ENCODE results near the gene MYCT1. TPM values are rescaled to one million over a fixed set of nuclear protein-coding genes. Genes with fewer than 3 reads are reported as not detected.

Gene MYCT1
- total RNA-seq, 5 donors from 2014 or later (not counting 1 experiment from before 2014, with no cell fraction given) = 0.25 to 0.44 (median 0.26) TPM

DNA sequence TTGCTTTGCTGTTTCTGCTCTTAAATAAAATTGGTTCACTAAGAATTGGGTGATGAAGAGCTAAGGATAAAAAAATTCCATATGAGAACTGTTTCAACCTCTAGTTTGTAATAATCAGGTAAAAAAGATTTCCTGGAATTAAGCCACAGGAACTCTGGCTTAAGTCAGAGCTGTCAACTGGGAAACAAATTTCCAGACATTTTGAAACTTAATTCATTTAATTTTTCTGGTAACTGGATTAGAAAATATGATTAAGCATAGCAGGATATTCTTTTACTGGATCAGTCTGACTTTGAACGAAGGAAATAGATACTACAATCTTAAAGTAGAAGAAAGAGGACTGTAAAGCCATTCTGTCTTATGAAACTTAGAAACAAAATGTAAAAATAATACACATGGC is 51.6 kb downstream of the MYCT1 start:
- ATAC-seq (replicated peaks in 1 of 4) = no peak
- ChIA-PET POLR2A (no interaction called here), CTCF (no interaction called here)
- H3K4me1 ChIP-seq (ENCODE audit: control insufficient read depth in 1 of 2, extremely low read depth in 1 of 2, insufficient read depth in 2 of 2, low read length in 2 of 2) = no peaks in the 10 kb centered on the region
- Mint-ChIP-seq H3K27ac (no peak overlapping the region), H3K4me1 (no peaks in the 10 kb centered on the region), H3K36me3 (no peaks in the 10 kb centered on the region), H3K4me3 (no peak overlapping the region), H3K9me3 (no peaks in the 10 kb centered on the region), H3K27me3 (peaks cover 2 to 5% of the 10 kb centered on the region in 2 donors)
- no peaks in the 10 kb centered on the region for H3K36me3 ChIP-seq (ENCODE audit: control insufficient read depth in 2 of 2, extremely low read depth in 1 of 2, insufficient read depth in 1 of 2, low read length in 1 of 2)
- H3K27ac ChIP-seq (ENCODE audit: low read length) = no peak overlapping the region
- no peak overlapping the region for H3K4me3 ChIP-seq (ENCODE audit: control insufficient read depth in 1 of 2, extremely low read depth in 1 of 2, low read length in 1 of 2)
- no peaks in the 10 kb centered on the region for H3K9me3 ChIP-seq
- peaks cover 0 to 6% of the 10 kb centered on the region in 2 experiments for H3K27me3 ChIP-seq (replicated peaks in 1 of 2; ENCODE audit: control insufficient read depth in 2 of 2, extremely low read depth in 1 of 2, insufficient read depth in 2 of 2, low read length in 1 of 2)
- no peak for DNase-seq
- WGBS (ENCODE audit: insufficient coverage) = no CpG with 5 or more reads among the region's 1 CpG

DNA sequence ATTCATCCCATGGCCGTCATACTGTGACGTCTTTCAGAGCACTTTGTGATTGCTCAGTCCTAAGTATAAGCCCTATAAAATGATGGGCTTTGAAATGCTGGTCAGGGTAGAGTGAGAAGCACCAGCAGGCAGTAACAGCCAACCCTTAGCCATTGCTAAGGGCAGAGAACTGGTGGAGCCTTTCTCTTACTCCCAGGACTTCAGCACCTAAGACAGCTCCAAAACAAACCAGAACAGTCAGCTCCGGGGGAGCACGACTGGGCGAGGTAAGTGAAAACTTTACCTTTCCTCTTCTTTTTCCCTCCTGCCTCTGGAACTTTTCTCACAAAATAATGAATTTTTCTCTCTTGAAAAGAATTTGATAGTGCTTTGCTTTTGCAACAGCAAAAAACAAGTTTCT is 53.0 kb downstream of the MYCT1 start, which contains the start of gene VIP:
Gene VIP (plus strand): TSS at position 104 of the 400 bp plus-strand sequence. CDS start 1,381 bp downstream, outside the sequence.
- Histone ChIP-seq H3K27ac (ENCODE audit: low read length) (no peak within 1 kb of the TSS), H3K4me3 (ENCODE audit: control insufficient read depth in 1 of 2, extremely low read depth in 1 of 2, low read length in 1 of 2) (no peak within 1 kb of the TSS), H3K36me3 (ENCODE audit: control insufficient read depth in 2 of 2, extremely low read depth in 1 of 2, insufficient read depth in 1 of 2, low read length in 1 of 2) (no peaks in the 10 kb centered on the region), H3K4me1 (ENCODE audit: control insufficient read depth in 1 of 2, extremely low read depth in 1 of 2, insufficient read depth in 2 of 2, low read length in 2 of 2) (no peaks in the 10 kb centered on the region), H3K9me3 (no peaks in the 10 kb centered on the region), H3K27me3 (replicated peaks in 1 of 2; ENCODE audit: control insufficient read depth in 2 of 2, extremely low read depth in 1 of 2, insufficient read depth in 2 of 2, low read length in 1 of 2) (no peaks in the 10 kb centered on the region)
- CTCF ChIA-PET = no interaction called here
- Mint-ChIP-seq H3K9me3 (no peaks in the 10 kb centered on the region), H3K27me3 (peaks cover 0 to 5% of the 10 kb centered on the region in 2 donors), H3K4me3 (no peak within 1 kb of the TSS), H3K36me3 (no peaks in the 10 kb centered on the region), H3K27ac (no peak within 1 kb of the TSS), H3K4me1 (no peaks in the 10 kb centered on the region)
- ATAC-seq (replicated peaks in 1 of 4) = no peak
- DNase-seq = no peak
- POLR2A ChIA-PET = no interaction called here
- WGBS (ENCODE audit: insufficient coverage) = no CpG with 5 or more reads among the region's 5 CpGs

DNA sequence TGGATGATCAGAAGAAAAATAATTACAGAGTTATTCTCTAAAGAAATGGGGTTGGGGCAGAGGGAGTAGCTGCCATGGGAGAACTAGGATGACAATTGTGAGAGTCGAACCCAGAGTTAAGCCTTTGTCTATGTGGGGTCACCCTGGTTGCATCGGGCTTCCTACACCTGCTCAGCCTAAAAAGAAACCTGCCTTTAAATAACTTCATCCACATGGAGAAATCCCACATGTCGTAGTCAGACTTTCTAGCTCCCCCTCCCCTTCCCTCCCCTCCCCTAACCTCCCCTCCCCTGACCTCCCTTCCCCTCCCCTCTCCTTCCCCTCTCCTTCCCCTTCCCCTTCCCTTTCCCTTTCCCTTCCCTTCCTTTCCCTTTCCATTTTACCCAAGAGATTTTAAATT is 67.6 kb downstream of the MYCT1 start:
- ATAC-seq (replicated peaks in 1 of 4) (no peak), DNase-seq (no peak)
- WGBS (ENCODE audit: insufficient coverage) = no CpG with 5 or more reads among the region's 3 CpGs
- Mint-ChIP-seq H3K9me3 (no peaks in the 10 kb centered on the region), H3K27ac (no peak overlapping the region), H3K27me3 (peaks cover 0 to 3% of the 10 kb centered on the region in 2 donors), H3K4me1 (no peaks in the 10 kb centered on the region), H3K36me3 (no peaks in the 10 kb centered on the region), H3K4me3 (no peak overlapping the region)
- Histone ChIP-seq H3K27me3 (replicated peaks in 1 of 2; ENCODE audit: control insufficient read depth in 2 of 2, extremely low read depth in 1 of 2, insufficient read depth in 2 of 2, low read length in 1 of 2) (no peaks in the 10 kb centered on the region), H3K4me1 (ENCODE audit: control insufficient read depth in 1 of 2, extremely low read depth in 1 of 2, insufficient read depth in 2 of 2, low read length in 2 of 2) (no peaks in the 10 kb centered on the region), H3K36me3 (ENCODE audit: control insufficient read depth in 2 of 2, extremely low read depth in 1 of 2, insufficient read depth in 1 of 2, low read length in 1 of 2) (no peaks in the 10 kb centered on the region), H3K9me3 (no peaks in the 10 kb centered on the region), H3K4me3 (ENCODE audit: control insufficient read depth in 1 of 2, extremely low read depth in 1 of 2, low read length in 1 of 2) (no peak overlapping the region), H3K27ac (ENCODE audit: low read length) (no peak overlapping the region)
- POLR2A ChIA-PET = no interaction called here
- CTCF ChIA-PET = no interaction called here

DNA sequence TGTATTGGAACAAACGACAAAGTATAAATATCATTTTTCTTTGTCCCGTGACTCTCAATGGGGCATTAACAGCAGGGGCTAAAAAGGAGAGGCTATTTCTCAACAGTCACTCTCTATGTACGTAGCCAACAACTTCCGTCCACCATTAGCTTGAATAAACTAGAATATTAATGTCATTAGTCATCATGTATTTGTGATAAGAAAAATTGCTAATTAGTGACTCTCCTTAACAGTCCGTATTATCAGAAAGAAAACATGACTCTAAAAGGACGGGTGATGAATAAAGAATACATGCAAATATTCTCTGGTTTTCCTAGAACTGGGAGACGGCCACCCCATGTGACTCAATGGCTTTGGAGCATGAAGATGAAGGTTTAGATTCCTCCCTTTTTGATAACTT is 71.5 kb downstream of the MYCT1 start:
- H3K27ac Mint-ChIP-seq = no peak overlapping the region

DNA sequence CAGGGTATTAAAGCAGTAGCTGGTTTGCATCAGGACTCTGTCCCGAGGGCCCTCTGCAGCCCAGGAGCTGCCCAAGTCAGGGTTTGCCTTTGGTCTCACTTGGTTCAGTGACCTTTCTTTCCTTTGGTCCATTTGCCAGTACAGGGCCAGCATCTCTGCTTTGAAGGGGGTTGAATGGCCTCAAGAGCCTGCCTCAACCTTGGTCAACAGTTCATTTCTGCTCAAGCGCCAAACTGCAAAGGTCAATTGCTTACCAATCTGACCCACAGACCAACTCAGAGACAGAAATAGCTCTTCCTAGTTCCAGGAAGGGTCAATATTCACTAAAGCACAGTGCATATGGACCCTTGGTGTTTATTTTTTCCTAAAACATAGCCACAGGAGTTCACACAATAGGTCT is 72.3 kb downstream of the MYCT1 start:
- CTCF ChIA-PET = no interaction called here
- Histone ChIP-seq H3K4me1 (ENCODE audit: control insufficient read depth in 1 of 2, extremely low read depth in 1 of 2, insufficient read depth in 2 of 2, low read length in 2 of 2) (no peaks in the 10 kb centered on the region), H3K27ac (ENCODE audit: low read length) (no peak overlapping the region), H3K4me3 (ENCODE audit: control insufficient read depth in 1 of 2, extremely low read depth in 1 of 2, low read length in 1 of 2) (no peak overlapping the region), H3K9me3 (no peaks in the 10 kb centered on the region), H3K36me3 (ENCODE audit: control insufficient read depth in 2 of 2, extremely low read depth in 1 of 2, insufficient read depth in 1 of 2, low read length in 1 of 2) (no peaks in the 10 kb centered on the region), H3K27me3 (replicated peaks in 1 of 2; ENCODE audit: control insufficient read depth in 2 of 2, extremely low read depth in 1 of 2, insufficient read depth in 2 of 2, low read length in 1 of 2) (no peaks in the 10 kb centered on the region)
- Mint-ChIP-seq H3K4me3 (no peak overlapping the region), H3K27ac (no peak overlapping the region), H3K9me3 (no peaks in the 10 kb centered on the region), H3K4me1 (no peaks in the 10 kb centered on the region), H3K36me3 (no peaks in the 10 kb centered on the region), H3K27me3 (peaks cover 0 to 3% of the 10 kb centered on the region in 2 donors)
- POLR2A ChIA-PET = no interaction called here
- WGBS (ENCODE audit: insufficient coverage) = 67% methylated on average over 2 of the region's 2 CpGs
- ATAC-seq (replicated peaks in 1 of 4) = no peak
- DNase-seq = no peak

More for the DNA sequence above, 71.5 kb downstream of the MYCT1 start:
- Histone ChIP-seq H3K36me3 (ENCODE audit: control insufficient read depth in 2 of 2, extremely low read depth in 1 of 2, insufficient read depth in 1 of 2, low read length in 1 of 2) (no peaks in the 10 kb centered on the region), H3K9me3 (no peaks in the 10 kb centered on the region), H3K4me3 (ENCODE audit: control insufficient read depth in 1 of 2, extremely low read depth in 1 of 2, low read length in 1 of 2) (no peak overlapping the region), H3K27me3 (replicated peaks in 1 of 2; ENCODE audit: control insufficient read depth in 2 of 2, extremely low read depth in 1 of 2, insufficient read depth in 2 of 2, low read length in 1 of 2) (no peaks in the 10 kb centered on the region), H3K4me1 (ENCODE audit: control insufficient read depth in 1 of 2, extremely low read depth in 1 of 2, insufficient read depth in 2 of 2, low read length in 2 of 2) (no peaks in the 10 kb centered on the region), H3K27ac (ENCODE audit: low read length) (no peak overlapping the region)
- no CpG with 5 or more reads among the region's 7 CpGs for WGBS (ENCODE audit: insufficient coverage)
- ATAC-seq (replicated peaks in 1 of 4) = no peak
- no peaks in the 10 kb centered on the region for H3K9me3 Mint-ChIP-seq
- H3K27me3 Mint-ChIP-seq = peaks cover 0 to 3% of the 10 kb centered on the region in 2 donors
- H3K4me1 Mint-ChIP-seq = no peaks in the 10 kb centered on the region
- no peak overlapping the region for H3K4me3 Mint-ChIP-seq
- no peak for DNase-seq
- H3K36me3 Mint-ChIP-seq = no peaks in the 10 kb centered on the region
- ChIA-PET POLR2A (no interaction called here), CTCF (interaction anchor here in 1 of 2 donors (1.1 kb wide), 1 partner anchor 12 kb away, joined by 3 read pairs; no protein-coding TSS in a partner anchor)

DNA sequence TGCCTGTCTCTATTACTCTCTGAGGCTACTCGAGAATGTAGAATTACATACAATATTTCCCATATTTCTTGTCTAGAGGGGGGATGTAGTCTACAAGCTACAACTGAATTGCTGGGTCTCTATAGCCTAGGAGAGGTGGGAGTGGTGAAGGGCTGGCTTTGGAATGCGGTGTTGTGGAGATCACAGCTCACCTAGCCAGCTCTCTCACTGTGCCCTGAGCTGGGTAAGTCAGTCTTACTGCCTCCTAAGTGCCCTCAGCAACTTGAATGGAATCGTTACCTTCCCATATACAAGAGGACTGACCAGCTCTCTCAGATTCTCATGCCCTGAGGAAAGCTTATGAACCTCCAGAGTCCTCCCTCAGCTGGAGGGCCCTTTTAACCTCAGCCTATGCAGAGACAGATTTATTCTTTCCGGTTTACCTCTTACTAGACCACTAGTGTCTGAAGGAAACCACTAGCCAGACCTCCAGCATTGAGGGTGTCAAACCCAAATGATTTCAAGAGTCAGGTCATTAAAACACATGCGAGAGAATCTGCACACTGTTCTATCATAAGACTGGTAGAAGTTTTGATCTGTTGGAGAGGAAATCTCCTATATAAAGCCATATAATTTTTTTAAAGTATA is 73.5 kb downstream of the MYCT1 start:
- CTCF ChIA-PET = no interaction called here
- Mint-ChIP-seq H3K9me3 (no peaks in the 10 kb centered on the region), H3K36me3 (no peaks in the 10 kb centered on the region), H3K27ac (no peak overlapping the region), H3K27me3 (no peaks in the 10 kb centered on the region), H3K4me1 (no peaks in the 10 kb centered on the region), H3K4me3 (no peak overlapping the region)
- Histone ChIP-seq H3K9me3 (no peaks in the 10 kb centered on the region), H3K4me3 (ENCODE audit: control insufficient read depth in 1 of 2, extremely low read depth in 1 of 2, low read length in 1 of 2) (no peak overlapping the region), H3K27me3 (replicated peaks in 1 of 2; ENCODE audit: control insufficient read depth in 2 of 2, extremely low read depth in 1 of 2, insufficient read depth in 2 of 2, low read length in 1 of 2) (no peaks in the 10 kb centered on the region), H3K4me1 (ENCODE audit: control insufficient read depth in 1 of 2, extremely low read depth in 1 of 2, insufficient read depth in 2 of 2, low read length in 2 of 2) (no peaks in the 10 kb centered on the region), H3K36me3 (ENCODE audit: control insufficient read depth in 2 of 2, extremely low read depth in 1 of 2, insufficient read depth in 1 of 2, low read length in 1 of 2) (no peaks in the 10 kb centered on the region), H3K27ac (ENCODE audit: low read length) (no peak overlapping the region)
- no peak for DNase-seq
- POLR2A ChIA-PET = no interaction called here
- WGBS (ENCODE audit: insufficient coverage) = 63% methylated on average over 1 of the region's 5 CpGs
- ATAC-seq (replicated peaks in 1 of 4) = no peak
